Measurements from ENCODE around the gene THAP8. TPM values are rescaled to one million over a fixed set of nuclear protein-coding genes. Genes with fewer than 3 reads are reported as not detected.
A peak's percentile ranks its signal among the peaks of the same experiment; 100 is the strongest.

Gene THAP8
- total and polyA plus RNA-seq, 3 experiments from 2014 or later: 1.3 to 8.5 (median 1.9) TPM

DNA sequence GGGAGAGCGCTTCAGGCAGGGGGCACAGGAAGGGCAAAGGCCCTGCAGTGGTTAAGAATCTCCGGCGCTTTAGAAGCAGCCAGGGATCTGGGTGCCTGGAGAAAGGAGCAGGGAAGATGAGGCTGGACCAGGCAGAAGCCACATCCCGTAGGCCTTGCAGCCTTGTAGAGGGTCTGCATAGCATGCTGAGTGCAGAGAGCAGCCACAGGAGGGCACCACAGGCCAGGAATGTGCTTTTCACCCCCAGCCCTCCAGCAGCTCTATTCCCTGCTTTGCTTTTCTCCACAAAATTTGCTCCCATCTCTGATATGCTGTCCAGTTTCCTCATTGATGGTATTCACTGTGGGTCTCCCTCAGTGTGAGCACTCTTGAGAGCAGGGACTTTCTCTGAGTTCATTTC lies 6.3 kb upstream of the THAP8 start:
- DNase-seq: peak in 1 of 5 donors; percentile 4

DNA sequence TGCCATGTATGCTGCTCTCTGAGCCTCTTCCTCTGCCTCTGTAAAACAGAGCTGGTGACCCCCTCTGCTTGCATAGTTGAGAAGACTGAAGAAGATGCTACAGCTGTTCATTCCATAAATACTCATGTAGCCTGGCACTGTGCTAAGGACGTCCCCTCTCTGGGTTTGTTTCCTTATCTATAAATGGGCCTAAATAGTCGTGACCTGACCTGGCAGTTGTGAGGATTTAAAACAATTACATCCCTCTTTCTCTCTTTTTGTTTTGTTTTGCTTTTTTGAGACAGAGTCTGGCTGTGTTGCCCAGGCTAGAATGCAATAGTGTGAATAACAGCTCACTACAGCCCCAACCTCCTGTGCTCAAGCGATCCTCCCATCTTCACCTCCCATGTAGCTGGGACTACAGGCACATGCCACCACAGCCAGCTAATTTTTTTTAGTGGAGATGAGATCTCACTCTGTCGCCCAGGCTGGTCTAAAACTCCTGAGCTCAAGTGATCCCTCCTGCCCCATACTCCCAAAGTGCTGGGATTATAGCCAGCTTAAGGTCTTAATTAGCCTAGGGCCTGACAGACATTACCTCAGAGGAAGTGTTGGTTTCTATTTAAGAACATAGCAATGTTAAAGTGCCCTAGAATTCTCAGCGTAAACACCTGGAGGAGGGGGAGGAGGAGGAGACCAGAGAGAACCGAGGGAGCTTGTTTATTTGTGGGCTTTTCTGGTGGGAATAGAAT lies 5.3 kb upstream of the THAP8 start:
- Mint-ChIP-seq H3K36me3 (peaks cover 0 to 2% (median 0%) of the 10 kb centered on the region in 3 donors), H3K4me3 (peak overlapping the region in 2 of 7 donors; percentile 22 to 73), H3K27me3 (peaks cover 0 to 2% of the 10 kb centered on the region in 2 donors), H3K4me1 (peaks cover 5 to 13% (median 11%) of the 10 kb centered on the region in 3 donors), H3K9me3 (no peaks in the 10 kb centered on the region), H3K27ac (peak overlapping the region in 1 of 8 donors; percentile 28)
- H3K27me3 ChIP-seq (ENCODE audit: insufficient read depth, low read length, poor library complexity, severe bottlenecking): no peaks in the 10 kb centered on the region
- H3K27ac ChIP-seq (ENCODE audit: low read depth, low read length): no peak overlapping the region
- DNase-seq: no peak
- H3K36me3 ChIP-seq (ENCODE audit: insufficient read depth, low read length): no peaks in the 10 kb centered on the region
- H3K4me3 ChIP-seq (ENCODE audit: low read length): no peak overlapping the region
- no peaks in the 10 kb centered on the region for H3K9me3 ChIP-seq (ENCODE audit: low read length)
- ChIA-PET CTCF (no interaction called here), POLR2A (no interaction called here)
- H3K4me1 ChIP-seq (ENCODE audit: insufficient read depth, low read length): peaks cover 6% of the 10 kb centered on the region

More for the DNA sequence above, 6.3 kb upstream of the THAP8 start:
- Histone ChIP-seq H3K4me1 (ENCODE audit: insufficient read depth, low read length) (peaks cover 2% of the 10 kb centered on the region), H3K9me3 (ENCODE audit: low read length) (no peaks in the 10 kb centered on the region), H3K36me3 (ENCODE audit: insufficient read depth, low read length) (no peaks in the 10 kb centered on the region), H3K27ac (ENCODE audit: low read depth, low read length) (no peak overlapping the region), H3K27me3 (ENCODE audit: insufficient read depth, low read length, poor library complexity, severe bottlenecking) (no peaks in the 10 kb centered on the region), H3K4me3 (ENCODE audit: low read length) (no peak overlapping the region)
- CTCF ChIA-PET: interaction anchor here (0.6 to 1.2 kb wide), 3 partner anchors 46 to 101 kb away, joined by 3 to 4 read pairs (median 3); partner anchors contain the start of gene ALKBH6
- Mint-ChIP-seq H3K4me1 (peaks cover 2 to 8% (median 7%) of the 10 kb centered on the region in 3 donors), H3K27me3 (peaks cover 0 to 2% of the 10 kb centered on the region in 2 donors), H3K27ac (peak overlapping the region in 1 of 8 donors; percentile 62), H3K4me3 (no peak overlapping the region), H3K9me3 (no peaks in the 10 kb centered on the region), H3K36me3 (no peaks in the 10 kb centered on the region)
- POLR2A ChIA-PET: no interaction called here

DNA sequence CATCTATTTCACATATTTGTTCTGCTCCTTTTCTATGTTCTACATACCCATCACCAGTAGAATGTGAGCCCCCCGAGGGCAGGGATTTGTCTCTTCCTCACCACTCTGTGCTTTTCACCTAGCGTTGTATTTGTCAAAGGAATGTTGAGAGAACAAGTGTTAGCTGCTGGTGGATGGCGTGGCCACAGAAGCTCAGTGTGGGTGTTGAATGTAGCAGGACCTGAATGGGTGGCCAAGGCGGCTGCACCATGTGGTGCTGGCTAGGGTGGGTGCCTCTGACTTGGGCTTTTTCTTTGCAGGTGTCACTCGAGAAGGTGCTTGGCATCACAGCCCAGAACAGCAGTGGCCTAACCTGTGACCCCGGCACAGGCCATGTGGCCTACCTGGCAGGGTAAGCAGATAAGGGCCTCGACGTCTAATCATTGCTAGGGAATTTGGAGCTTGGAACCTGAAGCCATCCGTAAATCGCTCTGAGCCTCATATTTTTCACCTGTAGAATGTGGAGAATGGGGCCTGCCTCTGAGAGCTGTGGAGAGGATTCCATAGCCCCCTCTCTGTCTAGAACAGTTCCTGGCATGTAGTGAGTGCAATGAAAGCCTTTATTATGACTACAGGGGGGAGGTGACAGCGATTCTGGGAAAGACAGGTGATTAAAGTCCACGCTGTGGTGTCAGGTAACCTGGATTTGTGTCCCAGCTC lies 4.5 kb upstream of the THAP8 start:
- Histone ChIP-seq H3K27me3 (ENCODE audit: insufficient read depth, low read length, poor library complexity, severe bottlenecking) (no peaks in the 10 kb centered on the region), H3K9me3 (ENCODE audit: low read length) (no peaks in the 10 kb centered on the region), H3K27ac (ENCODE audit: low read depth, low read length) (no peak overlapping the region), H3K4me1 (ENCODE audit: insufficient read depth, low read length) (peaks cover 8% of the 10 kb centered on the region), H3K4me3 (ENCODE audit: low read length) (no peak overlapping the region), H3K36me3 (ENCODE audit: insufficient read depth, low read length) (no peaks in the 10 kb centered on the region)
- Mint-ChIP-seq H3K4me1 (peaks cover 8 to 16% (median 14%) of the 10 kb centered on the region in 3 donors), H3K9me3 (no peaks in the 10 kb centered on the region), H3K27me3 (peaks cover 0 to 2% of the 10 kb centered on the region in 2 donors), H3K36me3 (peaks cover 0 to 6% (median 0%) of the 10 kb centered on the region in 3 donors), H3K27ac (peak overlapping the region in 3 of 8 donors; percentile 25 to 48 (median 27)), H3K4me3 (peak overlapping the region in 2 of 7 donors; percentile 22 to 73)
- no peak for DNase-seq
- ChIA-PET POLR2A (no interaction called here), CTCF (no interaction called here)

DNA sequence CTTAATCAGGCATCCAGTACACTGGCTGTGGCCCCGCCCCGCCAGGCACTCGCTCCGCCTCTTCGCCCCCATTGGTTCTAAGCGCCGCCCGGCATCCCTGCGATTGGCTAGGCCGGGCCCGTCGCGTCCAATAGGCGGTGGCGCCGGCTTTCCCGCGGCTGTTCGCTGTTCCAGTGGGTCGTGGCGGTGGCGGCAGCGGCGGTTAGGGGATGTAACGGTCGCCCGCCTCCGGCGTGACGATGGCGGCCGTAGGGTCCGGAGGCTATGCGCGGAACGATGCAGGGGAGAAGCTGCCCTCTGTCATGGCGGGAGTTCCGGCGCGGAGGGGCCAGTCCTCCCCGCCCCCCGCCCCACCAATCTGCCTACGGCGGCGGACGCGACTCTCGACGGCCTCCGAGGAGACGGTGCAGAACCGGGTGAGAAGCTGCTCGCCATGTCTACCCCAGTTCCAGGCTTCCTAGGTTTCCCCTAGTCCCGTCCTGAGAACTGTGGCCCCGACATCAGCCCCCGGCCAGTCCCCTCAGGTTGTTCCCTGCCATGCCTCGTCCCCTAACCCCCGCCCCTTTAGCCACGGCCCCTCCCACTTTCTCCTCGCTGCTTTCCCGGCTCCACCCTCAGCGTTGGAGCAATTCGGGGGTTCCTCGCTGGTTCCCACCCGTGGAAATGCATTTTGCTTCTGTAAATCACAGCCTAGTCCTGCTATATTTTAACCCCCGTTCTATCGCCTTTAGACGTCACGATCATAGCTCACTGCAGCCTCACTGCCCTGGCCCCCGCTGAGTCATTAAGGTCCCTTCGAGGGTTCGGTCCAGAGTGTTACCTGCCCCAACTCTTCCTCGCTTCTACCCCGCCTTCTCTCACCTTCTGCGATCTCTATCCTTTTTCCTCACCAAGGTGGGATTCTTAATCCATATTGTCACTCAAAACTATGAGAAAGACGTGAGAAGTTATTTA lies 925 bp upstream of the THAP8 start, which contains the start of gene WDR62:
Gene WDR62, plus strand, starts transcription at position 165 of the 954 bp plus-strand sequence. Its CDS starts 75 bp downstream, at position 240.
- Mint-ChIP-seq H3K27ac (peak within 1 kb of the TSS; percentile 96 to 100 (median 99)), H3K4me3 (peak within 1 kb of the TSS; percentile 94 to 100 (median 99)), H3K9me3 (no peaks in the 10 kb centered on the region), H3K4me1 (peaks cover 11 to 28% (median 26%) of the 10 kb centered on the region in 3 donors), H3K27me3 (no peaks in the 10 kb centered on the region), H3K36me3 (peaks cover 0 to 8% (median 0%) of the 10 kb centered on the region in 3 donors)
- POLR2A ChIA-PET: interaction anchor here (2.1 to 2.2 kb wide), 2 partner anchors 41 to 60 kb away, joined by 8 to 10 read pairs; partner anchors contain the start of genes ALKBH6 and SDHAF1
- Histone ChIP-seq H3K27ac (ENCODE audit: low read depth, low read length) (peak within 1 kb of the TSS; percentile 92), H3K9me3 (ENCODE audit: low read length) (no peaks in the 10 kb centered on the region), H3K36me3 (ENCODE audit: insufficient read depth, low read length) (no peaks in the 10 kb centered on the region), H3K4me1 (ENCODE audit: insufficient read depth, low read length) (peaks cover 12% of the 10 kb centered on the region), H3K27me3 (ENCODE audit: insufficient read depth, low read length, poor library complexity, severe bottlenecking) (no peaks in the 10 kb centered on the region), H3K4me3 (ENCODE audit: low read length) (peak within 1 kb of the TSS; percentile 99)
- CTCF ChIA-PET: interaction anchor here (1.0 to 1.7 kb wide), 6 partner anchors 32 to 173 kb away, joined by 3 to 7 read pairs (median 4); partner anchors contain the start of gene SDHAF1
- peak in 3 of 5 donors; percentile 91 to 95 (median 91) for DNase-seq

DNA sequence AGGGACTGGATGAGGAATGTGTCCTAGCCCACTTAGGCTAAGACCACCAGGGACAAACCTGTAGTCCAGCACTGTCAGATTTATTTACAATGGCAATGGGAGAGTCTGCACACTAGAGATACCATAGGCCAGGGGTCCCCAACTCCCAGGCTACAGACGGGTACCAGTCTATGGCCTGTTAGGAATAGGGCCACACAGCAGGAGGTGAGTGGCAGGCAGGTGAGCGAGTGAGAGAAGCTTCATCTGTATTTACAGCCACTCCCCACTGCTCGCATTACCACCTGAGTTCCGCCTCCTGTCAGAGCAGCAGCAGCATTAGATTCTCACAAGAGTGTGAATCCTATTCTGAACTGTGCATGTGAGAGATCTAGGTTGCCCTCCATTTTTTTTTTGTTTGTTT lies 2.4 kb downstream of the THAP8 start:
- no peak overlapping the region for H3K4me3 ChIP-seq (ENCODE audit: low read length)
- peaks cover 12% of the 10 kb centered on the region for H3K4me1 ChIP-seq (ENCODE audit: insufficient read depth, low read length)
- Mint-ChIP-seq H3K4me1 (peaks cover 13 to 28% (median 26%) of the 10 kb centered on the region in 3 donors), H3K4me3 (peak overlapping the region in 4 of 7 donors; percentile 12 to 55 (median 40)), H3K9me3 (no peaks in the 10 kb centered on the region), H3K27me3 (no peaks in the 10 kb centered on the region), H3K27ac (peak overlapping the region in 3 of 8 donors; percentile 29 to 58 (median 54)), H3K36me3 (peaks cover 0 to 10% (median 0%) of the 10 kb centered on the region in 3 donors)
- no peak overlapping the region for H3K27ac ChIP-seq (ENCODE audit: low read depth, low read length)
- no peaks in the 10 kb centered on the region for H3K36me3 ChIP-seq (ENCODE audit: insufficient read depth, low read length)
- H3K9me3 ChIP-seq (ENCODE audit: low read length): no peaks in the 10 kb centered on the region
- POLR2A ChIA-PET: no interaction called here
- CTCF ChIA-PET: no interaction called here
- no peaks in the 10 kb centered on the region for H3K27me3 ChIP-seq (ENCODE audit: insufficient read depth, low read length, poor library complexity, severe bottlenecking)
- no peak for DNase-seq

DNA sequence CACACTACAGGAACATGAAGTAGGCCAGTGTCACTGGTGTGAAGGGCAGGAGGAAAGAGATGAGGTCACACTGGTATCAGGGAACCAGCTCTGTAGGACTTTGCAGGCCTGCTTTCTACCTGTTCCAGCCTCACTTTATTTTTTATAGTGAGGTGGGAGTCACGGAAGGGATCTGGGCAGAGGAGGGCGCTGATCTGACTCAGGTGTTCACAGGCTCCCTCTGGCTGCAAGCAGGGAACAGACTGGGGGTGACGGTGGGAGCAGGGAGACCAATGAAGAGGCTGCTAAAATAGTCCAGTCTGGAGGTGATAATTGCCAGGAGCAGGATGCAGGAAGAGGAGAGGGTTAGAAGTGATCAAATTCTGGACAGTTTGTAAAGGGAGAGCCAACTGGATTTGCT lies 2.8 kb downstream of the THAP8 start:
- peaks cover 13 to 25% (median 24%) of the 10 kb centered on the region in 3 donors for H3K4me1 Mint-ChIP-seq
- Histone ChIP-seq H3K4me3 (ENCODE audit: low read length) (no peak overlapping the region), H3K27me3 (ENCODE audit: insufficient read depth, low read length, poor library complexity, severe bottlenecking) (no peaks in the 10 kb centered on the region), H3K9me3 (ENCODE audit: low read length) (no peaks in the 10 kb centered on the region), H3K36me3 (ENCODE audit: insufficient read depth, low read length) (no peaks in the 10 kb centered on the region), H3K4me1 (ENCODE audit: insufficient read depth, low read length) (peaks cover 12% of the 10 kb centered on the region), H3K27ac (ENCODE audit: low read depth, low read length) (no peak overlapping the region)
- POLR2A ChIA-PET: no interaction called here
- no peak for DNase-seq
- H3K9me3 Mint-ChIP-seq: no peaks in the 10 kb centered on the region
- CTCF ChIA-PET: no interaction called here
- no peaks in the 10 kb centered on the region for H3K27me3 Mint-ChIP-seq
- H3K36me3 Mint-ChIP-seq: peaks cover 0 to 12% (median 0%) of the 10 kb centered on the region in 3 donors
- H3K27ac Mint-ChIP-seq: peak overlapping the region in 3 of 8 donors; percentile 58 to 71 (median 66)
- peak overlapping the region in 2 of 7 donors; percentile 49 to 55 for H3K4me3 Mint-ChIP-seq

DNA sequence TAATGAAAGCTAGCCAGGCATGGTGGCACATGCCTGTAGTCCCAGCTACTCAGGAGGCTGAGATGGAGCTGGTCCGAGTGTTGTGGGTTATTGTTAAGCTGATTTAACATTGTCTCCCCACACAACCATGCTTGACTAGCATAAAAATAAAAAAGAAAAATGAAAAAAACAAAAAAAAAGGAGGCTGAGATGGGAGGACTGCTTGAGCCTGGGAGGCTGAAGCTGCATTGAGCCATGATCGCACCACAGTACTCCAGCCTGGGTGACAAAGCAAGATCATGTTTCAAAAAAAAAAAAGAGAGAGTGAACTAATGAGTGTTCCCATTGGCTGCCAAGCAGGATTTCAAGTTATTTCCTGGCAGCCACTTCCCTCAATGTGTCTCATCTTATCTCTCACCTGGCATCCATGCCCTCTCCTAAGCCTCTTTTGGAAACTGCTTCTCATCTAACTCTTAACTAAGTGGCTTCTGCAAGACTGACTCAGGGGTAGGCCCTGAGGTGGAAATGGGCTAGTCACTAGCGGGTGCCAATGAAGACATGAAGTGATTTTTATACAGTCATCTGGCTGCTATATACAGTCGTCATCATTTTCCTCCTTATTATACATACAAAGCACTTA lies 4.9 kb downstream of the THAP8 start:
- H3K9me3 Mint-ChIP-seq: no peaks in the 10 kb centered on the region
- H3K4me1 Mint-ChIP-seq: peaks cover 7 to 15% (median 14%) of the 10 kb centered on the region in 3 donors
- Histone ChIP-seq H3K4me3 (ENCODE audit: low read length) (no peak overlapping the region), H3K27ac (ENCODE audit: low read depth, low read length) (no peak overlapping the region), H3K27me3 (ENCODE audit: insufficient read depth, low read length, poor library complexity, severe bottlenecking) (no peaks in the 10 kb centered on the region), H3K36me3 (ENCODE audit: insufficient read depth, low read length) (no peaks in the 10 kb centered on the region), H3K4me1 (ENCODE audit: insufficient read depth, low read length) (peaks cover 6% of the 10 kb centered on the region), H3K9me3 (ENCODE audit: low read length) (no peaks in the 10 kb centered on the region)
- peak overlapping the region in 2 of 8 donors; percentile 14 to 60 for H3K27ac Mint-ChIP-seq
- no peak for DNase-seq
- H3K4me3 Mint-ChIP-seq: no peak overlapping the region
- POLR2A ChIA-PET: no interaction called here
- H3K27me3 Mint-ChIP-seq: peaks cover 0 to 2% of the 10 kb centered on the region in 2 donors
- CTCF ChIA-PET: no interaction called here
- H3K36me3 Mint-ChIP-seq: peaks cover 0 to 18% (median 0%) of the 10 kb centered on the region in 3 donors
